ENCODE measurements around the gene SLC25A36. TPM values are rescaled to one million over a fixed set of nuclear protein-coding genes. Genes with fewer than 3 reads are reported as not detected.
A peak's percentile ranks its signal among the peaks of the same experiment; 100 is the strongest.

The SLC25A36 gene, protein sequence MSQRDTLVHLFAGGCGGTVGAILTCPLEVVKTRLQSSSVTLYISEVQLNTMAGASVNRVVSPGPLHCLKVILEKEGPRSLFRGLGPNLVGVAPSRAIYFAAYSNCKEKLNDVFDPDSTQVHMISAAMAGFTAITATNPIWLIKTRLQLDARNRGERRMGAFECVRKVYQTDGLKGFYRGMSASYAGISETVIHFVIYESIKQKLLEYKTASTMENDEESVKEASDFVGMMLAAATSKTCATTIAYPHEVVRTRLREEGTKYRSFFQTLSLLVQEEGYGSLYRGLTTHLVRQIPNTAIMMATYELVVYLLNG
- total RNA-seq = 40.4 and 45.7 TPM in 2 replicates

DNA sequence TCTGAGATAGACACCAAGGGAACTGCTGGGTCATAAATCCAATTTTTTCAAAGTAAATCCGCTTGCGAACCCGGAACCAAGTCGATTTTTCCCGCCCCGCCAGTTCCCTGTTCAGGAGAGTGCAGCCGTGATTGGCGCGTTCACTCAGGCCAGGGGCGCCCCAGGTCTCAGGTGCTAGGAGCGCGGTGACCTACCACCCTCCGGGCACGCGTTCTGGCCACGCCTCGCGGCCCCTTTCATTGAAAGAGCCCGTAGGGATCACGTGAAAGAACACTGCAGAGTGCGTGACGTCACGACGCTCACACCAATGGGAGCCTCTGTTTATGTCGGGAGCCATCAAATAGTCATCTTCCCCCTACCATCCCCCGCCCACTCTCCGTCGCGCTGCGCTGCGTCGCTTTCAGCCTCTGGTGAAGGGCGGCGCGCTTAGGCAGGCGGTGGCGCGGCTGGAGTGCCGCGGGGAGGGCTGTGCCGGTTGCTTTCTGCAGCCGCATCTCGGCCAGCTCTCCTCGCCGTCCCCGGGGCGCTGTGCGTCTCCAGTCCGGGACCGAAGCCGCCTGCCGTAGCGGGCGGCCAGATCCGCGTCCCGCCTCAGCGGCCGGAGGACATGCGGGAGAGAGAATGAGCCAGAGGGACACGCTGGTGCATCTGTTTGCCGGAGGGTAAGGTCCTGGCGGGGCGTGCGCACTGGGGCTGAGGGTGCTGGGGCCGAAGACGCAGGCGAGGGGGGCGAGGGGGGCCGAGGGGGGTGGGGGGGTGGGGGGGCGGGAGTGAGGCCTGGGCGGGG is at the start of gene SLC25A36:
Gene SLC25A36 (plus strand): TSS at position 403 of the 787 bp plus-strand sequence. CDS start 219 bp downstream, at position 622.
- ChIA-PET CTCF (interaction anchor here (0.5 kb wide), 1 partner anchor 24 kb away, joined by 3 read pairs; no protein-coding TSS in a partner anchor), POLR2A (interaction anchor here (0.6 to 1.2 kb wide), 5 partner anchors 12 to 1553 kb away, joined by 3 to 4 read pairs (median 3); partner anchors contain the start of gene COPB2)
- Mint-ChIP-seq H3K36me3 (ENCODE audit: low read depth) (peaks cover 9% of the 10 kb centered on the region), H3K9me3 (peaks cover 3% of the 10 kb centered on the region), H3K4me1 (peaks cover 37% of the 10 kb centered on the region), H3K4me3 (peak within 1 kb of the TSS; percentile 96), H3K27me3 (no peaks in the 10 kb centered on the region), H3K27ac (peak within 1 kb of the TSS; percentile 96)
- intact Hi-C loops (cut with micrococcal nuclease) = loop anchor here (1.0 to 10.0 kb wide), 11 partner anchors 125 to 1599 kb away; partner anchors contain the start of genes ATP1B3, COPB2, MRPS22 and NMNAT3
- TF ChIP-seq CTCF (IDR thresholded peaks at IDR 0.05) = no peak
- DNase-seq = peak; percentile 86
- peak; percentile 96 for ATAC-seq (ENCODE audit: low read depth)

- ATAC-seq (ENCODE audit: low read depth) = no peak
- Mint-ChIP-seq H3K4me3 (no peak overlapping the region), H3K4me1 (no peaks in the 10 kb centered on the region), H3K36me3 (ENCODE audit: low read depth) (no peaks in the 10 kb centered on the region), H3K9me3 (no peaks in the 10 kb centered on the region), H3K27ac (no peak overlapping the region), H3K27me3 (peaks cover 25% of the 10 kb centered on the region)
- no peak for DNase-seq
- intact Hi-C loops (cut with micrococcal nuclease) = no loop called here
- CTCF ChIA-PET = interaction anchor here (1.5 kb wide), 1 partner anchor 295 kb away, joined by 4 read pairs; no protein-coding TSS in a partner anchor
- POLR2A ChIA-PET = no interaction called here
- no peak for TF ChIP-seq CTCF (IDR thresholded peaks at IDR 0.05)
Measured at GRCh38 chr3:140896997-140897396, 44.6 kb upstream of the SLC25A36 start.

- H3K27ac Mint-ChIP-seq = no peak overlapping the region
- DNase-seq (no peak), ATAC-seq (ENCODE audit: low read depth) (peak; percentile 54)
- no peaks in the 10 kb centered on the region for H3K9me3 Mint-ChIP-seq
- H3K4me1 Mint-ChIP-seq = no peaks in the 10 kb centered on the region
- TF ChIP-seq CTCF (IDR thresholded peaks at IDR 0.05) = peak; percentile 53
- ChIA-PET CTCF (interaction anchor here (1.0 to 1.7 kb wide), 5 partner anchors 203 to 295 kb away, joined by 3 to 10 read pairs (median 4); no protein-coding TSS in a partner anchor), POLR2A (no interaction called here)
- intact Hi-C loops (cut with micrococcal nuclease) = loop anchor here (1.0 kb wide), 3 partner anchors 75 to 294 kb away; no protein-coding TSS in a partner anchor
- no peaks in the 10 kb centered on the region for H3K36me3 Mint-ChIP-seq (ENCODE audit: low read depth)
- peaks cover 21% of the 10 kb centered on the region for H3K27me3 Mint-ChIP-seq
- no peak overlapping the region for H3K4me3 Mint-ChIP-seq
Measured at GRCh38 chr3:140898340-140899180, 43.1 kb upstream of the SLC25A36 start.

DNA sequence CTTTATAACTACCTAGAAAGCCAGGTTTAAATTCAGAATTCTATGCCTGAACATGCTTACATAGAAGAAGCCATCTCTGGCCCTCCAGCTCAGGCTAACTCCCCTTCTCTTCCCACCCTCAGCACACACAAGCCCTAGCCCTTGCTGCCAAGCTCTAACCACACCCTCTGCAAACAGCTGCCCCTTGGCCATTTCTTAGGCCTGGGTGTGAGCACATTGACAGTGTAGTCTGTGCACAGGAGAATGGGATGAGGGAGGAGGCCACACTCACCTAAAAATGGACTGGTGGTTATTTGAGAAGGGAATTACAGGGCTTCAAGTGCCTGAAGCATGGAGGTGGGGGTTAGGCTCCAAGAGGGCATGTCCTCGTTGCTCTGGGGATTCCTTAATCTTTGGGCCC is 42.3 kb upstream of the SLC25A36 start:
- intact Hi-C loops (cut with micrococcal nuclease) = no loop called here
- H3K4me3 Mint-ChIP-seq = no peak overlapping the region
- DNase-seq = no peak

More for the DNA sequence above, 42.3 kb upstream of the SLC25A36 start:
- no peak for ATAC-seq (ENCODE audit: low read depth)
- CTCF ChIA-PET = interaction anchor here (1.3 to 1.7 kb wide), 2 partner anchors 203 to 293 kb away, joined by 3 to 10 read pairs; no protein-coding TSS in a partner anchor
- POLR2A ChIA-PET = no interaction called here
- no peak for TF ChIP-seq CTCF (IDR thresholded peaks at IDR 0.05)
- Mint-ChIP-seq H3K27me3 (peaks cover 16% of the 10 kb centered on the region), H3K9me3 (no peaks in the 10 kb centered on the region), H3K4me1 (no peaks in the 10 kb centered on the region), H3K27ac (no peak overlapping the region), H3K36me3 (ENCODE audit: low read depth) (no peaks in the 10 kb centered on the region)

All from activated B cell treated with CpG ODN at 0.5 μM for 24 hours (primary cell).